GM23338 (cell line): ENCODE results near the gene STX8. TPM values are rescaled to one million over a fixed set of nuclear protein-coding genes. Genes with fewer than 3 reads are reported as not detected.

ENCODE experiments used
- ATAC-seq: fragments of 200-7000 bp; cut with Tn5 transposase; 3 replicates; pipeline ENCODE4 v1.9.1; 2020
- DNase-seq: peaks from one replicate; pipeline ENCODE4 v3.0.0-alpha.2; 2015; ENCODE audit warnings: low spot score
- H2AFZ ChIP-seq: fragments of 200-600 bp; sonication (generic); 2 replicates; pipeline ENCODE4 v1.8.0; 2016; ENCODE audit warnings: antibody characterized with exemption, mild to moderate bottlenecking, moderate library complexity
- H3F3A ChIP-seq: fragments of 200-600 bp; sonication (generic); replicated peaks from 2 replicates; pipeline ENCODE4 v1.8.0; 2017; ENCODE audit warnings: antibody characterized with exemption, mixed run types, low read depth
- H3K27ac ChIP-seq: fragments of 200-600 bp; sonication (generic); 2 replicates; pipeline ENCODE4 v1.6.1; 2016; ENCODE audit warnings: low read depth
- H3K27me3 ChIP-seq: fragments of 200-600 bp; sonication (generic); 2 replicates; pipeline ENCODE4 v1.8.0; 2016; ENCODE audit warnings: mild to moderate bottlenecking, mixed run types, moderate library complexity; ENCODE audit not compliant: insufficient read depth
- H3K36me3 ChIP-seq: fragments of 200-600 bp; sonication (generic); 2 replicates; pipeline ENCODE4 v1.8.0; 2016; ENCODE audit warnings: mild to moderate bottlenecking; ENCODE audit not compliant: insufficient read depth
- H3K4me1 ChIP-seq: fragments of 200-600 bp; sonication (generic); 2 replicates; pipeline ENCODE4 v1.8.0; 2016; ENCODE audit warnings: mild to moderate bottlenecking, moderate library complexity; ENCODE audit not compliant: insufficient read depth
- H3K4me2 ChIP-seq: fragments of 200-600 bp; sonication (generic); 2 replicates; pipeline ENCODE4 v1.7.1; 2017; ENCODE audit warnings: mixed run types
- H3K4me3 ChIP-seq: fragments of 200-600 bp; sonication (generic); 2 replicates; pipeline ENCODE4 v1.6.1; 2016; ENCODE audit warnings: mixed run types
- H3K79me2 ChIP-seq: fragments of 200-600 bp; sonication (generic); replicated peaks from 2 replicates; pipeline ENCODE4 v1.8.0; 2017; ENCODE audit warnings: mild to moderate bottlenecking; ENCODE audit not compliant: insufficient read depth
- H3K9me2 ChIP-seq: fragments of 200-600 bp; sonication (generic); 2 replicates; pipeline ENCODE4 v1.8.0; 2017; ENCODE audit not compliant: insufficient read depth
- H4K20me1 ChIP-seq: fragments of 200-600 bp; sonication (generic); replicated peaks from 2 replicates; pipeline ENCODE4 v1.8.0; 2017; ENCODE audit warnings: mild to moderate bottlenecking; ENCODE audit not compliant: insufficient read depth
- H3K27ac Mint-ChIP-seq: 2 replicates; pipeline ENCODE4 v1.8.0; 2020; ENCODE audit warnings: inconsistent platforms, mild to moderate bottlenecking, moderate library complexity, mixed read lengths
- H3K27me3 Mint-ChIP-seq: 3 replicates; pipeline ENCODE4 v1.8.0; 2022; ENCODE audit warnings: low read depth, mild to moderate bottlenecking, moderate library complexity, mixed read lengths, inconsistent platforms; ENCODE audit not compliant: insufficient read depth, poor library complexity
- H3K36me3 Mint-ChIP-seq: 3 replicates; pipeline ENCODE4 v1.8.0; 2021; ENCODE audit warnings: low read depth, mild to moderate bottlenecking, inconsistent platforms, moderate library complexity, mixed read lengths
- H3K4me1 Mint-ChIP-seq: 3 replicates; pipeline ENCODE4 v1.8.0; 2020; ENCODE audit warnings: mild to moderate bottlenecking, inconsistent platforms, mixed read lengths
- H3K4me3 Mint-ChIP-seq: 3 replicates; pipeline ENCODE4 v1.8.0; 2021; ENCODE audit warnings: moderate library complexity, mild to moderate bottlenecking, inconsistent platforms, mixed read lengths
- H3K9me3 Mint-ChIP-seq: 3 replicates; pipeline ENCODE4 v1.8.0; 2020; ENCODE audit warnings: moderate library complexity, mild to moderate bottlenecking, inconsistent platforms, mixed read lengths
- CREB1 ChIP-seq: fragments of 250-450 bp; sonication (Bioruptor Pico); IDR thresholded peaks from 2 replicates; pipeline ENCODE4 v1.5.0; 2020; ENCODE audit warnings: low read depth, mild to moderate bottlenecking, moderate library complexity
- EZH2 ChIP-seq: fragments of 200-600 bp; sonication (generic); IDR thresholded peaks from one replicate; pipeline ENCODE4 v1.8.0; 2017; ENCODE audit warnings: antibody characterized with exemption, mild to moderate bottlenecking, low read depth; ENCODE audit not compliant: unreplicated experiment
- POLR2AphosphoS5 ChIP-seq: IDR thresholded peaks from 2 replicates; pipeline ENCODE4 v1.6.1; 2016; ENCODE audit warnings: antibody characterized with exemption, low read depth
- REST ChIP-seq: IDR thresholded peaks from one replicate; pipeline ENCODE4 v1.6.1; 2018; ENCODE audit warnings: antibody characterized with exemption; ENCODE audit not compliant: unreplicated experiment
- STAT1 ChIP-seq: IDR thresholded peaks from one replicate; pipeline ENCODE4 v1.6.1; 2016; ENCODE audit warnings: antibody characterized with exemption; ENCODE audit not compliant: unreplicated experiment
- ZNF331 ChIP-seq: fragments of 250-450 bp; sonication (Bioruptor Pico); IDR thresholded peaks from 2 replicates; pipeline ENCODE4 v1.5.0; 2020; ENCODE audit warnings: low read depth, mild to moderate bottlenecking, moderate library complexity
- ZNF462 ChIP-seq: fragments of 250-450 bp; sonication (Bioruptor Pico); IDR thresholded peaks from 2 replicates; pipeline ENCODE4 v1.5.0; 2020; ENCODE audit warnings: mild to moderate bottlenecking, moderate library complexity
- polyA plus RNA-seq: library from polyadenylated mRNA; unstranded; fragments of >200 nt; fragmentation: Nextera tagmentation; extraction: Ambion mirVana; gene quantifications from 2 replicates; pipeline ENCODE4 v1.2.1, GENCODE V29; 2016
- total RNA-seq: library from RNA; depleted of rRNA; stranded (reverse); fragments of >200 nt; shearing (Covaris generic); gene quantifications from 2 replicates; pipeline ENCODE4 v1.2.3, GENCODE V29; 2014

Gene STX8
- total and polyA plus RNA-seq, 2 experiments from 2014 or later, result 59.4 to 82.3 TPM

- Mint-ChIP-seq H3K27ac (no peak overlapping the region), H3K4me3 (no peak overlapping the region), H3K27me3 (no peaks in the 10 kb centered on the region), H3K9me3 (no peaks in the 10 kb centered on the region), H3K36me3 (no peaks in the 10 kb centered on the region), H3K4me1 (no peaks in the 10 kb centered on the region)
- TF ChIP-seq EZH2, result no peak
- no peak for TF ChIP-seq CREB1 (CRISPR knock-in tag)
- TF ChIP-seq ZNF462 (CRISPR knock-in tag), result no peak
- TF ChIP-seq POLR2AphosphoS5, result no peak
- no peak for TF ChIP-seq ZNF331 (CRISPR knock-in tag)
- TF ChIP-seq STAT1, result no peak
- TF ChIP-seq REST, result no peak
- H3K27me3 ChIP-seq, result no peaks in the 10 kb centered on the region
- no peak overlapping the region for H2AFZ ChIP-seq
- H3K36me3 ChIP-seq, result no peaks in the 10 kb centered on the region
- no peaks in the 10 kb centered on the region for H3K79me2 ChIP-seq
- no peaks in the 10 kb centered on the region for H3F3A ChIP-seq
- H3K4me1 ChIP-seq, result no peaks in the 10 kb centered on the region
- no peak for ATAC-seq
- no peak overlapping the region for H3K4me3 ChIP-seq
- 0 out of 2 replicates have a peak, but pooled peaks cover 5% of the 10 kb centered on the region for H3K9me2 ChIP-seq
- H3K4me2 ChIP-seq, result no peak overlapping the region
- H3K27ac ChIP-seq, result no peak overlapping the region
- no peaks in the 10 kb centered on the region for H4K20me1 ChIP-seq
- no peak for DNase-seq
Observed at GRCh38 chr17:9298776-9299295, 276.8 kb downstream of the STX8 start.
